HL-60 (cell line): Measurements from ENCODE around the gene DBNDD1.

Experiments used
- POLR2AphosphoS5 ChIP-seq: IDR thresholded peaks from 2 replicates; pipeline ENCODE4 v1.6.1; 2012; ENCODE audit warnings: low read depth
- REST ChIP-seq: IDR thresholded peaks from 2 replicates; pipeline ENCODE4 v1.6.1; 2012; ENCODE audit warnings: low read depth; ENCODE audit not compliant: insufficient replicate concordance
- TF ChIP-seq, protein P1 (sequence below): IDR thresholded peaks from one replicate; pipeline ENCODE4 v1.5.1; 2011; ENCODE audit warnings: low read length, control low read depth, inconsistent platforms; ENCODE audit not compliant: insufficient read depth

GRCh38 chr16:90016339-90016950 is 2.8 kb downstream of the DBNDD1 start:
- TF ChIP-seq, protein P1, sequence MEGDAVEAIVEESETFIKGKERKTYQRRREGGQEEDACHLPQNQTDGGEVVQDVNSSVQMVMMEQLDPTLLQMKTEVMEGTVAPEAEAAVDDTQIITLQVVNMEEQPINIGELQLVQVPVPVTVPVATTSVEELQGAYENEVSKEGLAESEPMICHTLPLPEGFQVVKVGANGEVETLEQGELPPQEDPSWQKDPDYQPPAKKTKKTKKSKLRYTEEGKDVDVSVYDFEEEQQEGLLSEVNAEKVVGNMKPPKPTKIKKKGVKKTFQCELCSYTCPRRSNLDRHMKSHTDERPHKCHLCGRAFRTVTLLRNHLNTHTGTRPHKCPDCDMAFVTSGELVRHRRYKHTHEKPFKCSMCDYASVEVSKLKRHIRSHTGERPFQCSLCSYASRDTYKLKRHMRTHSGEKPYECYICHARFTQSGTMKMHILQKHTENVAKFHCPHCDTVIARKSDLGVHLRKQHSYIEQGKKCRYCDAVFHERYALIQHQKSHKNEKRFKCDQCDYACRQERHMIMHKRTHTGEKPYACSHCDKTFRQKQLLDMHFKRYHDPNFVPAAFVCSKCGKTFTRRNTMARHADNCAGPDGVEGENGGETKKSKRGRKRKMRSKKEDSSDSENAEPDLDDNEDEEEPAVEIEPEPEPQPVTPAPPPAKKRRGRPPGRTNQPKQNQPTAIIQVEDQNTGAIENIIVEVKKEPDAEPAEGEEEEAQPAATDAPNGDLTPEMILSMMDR: no peak
- TF ChIP-seq POLR2AphosphoS5: no peak
- no peak for TF ChIP-seq REST
